Measurements from ENCODE around the gene G6PC2.
"Not testable (repeated sequence)": the region's sequence is repeated elsewhere in the genome, so short reads cannot be mapped to it uniquely, and the experiment has no call there.

The G6PC2 gene

DNA sequence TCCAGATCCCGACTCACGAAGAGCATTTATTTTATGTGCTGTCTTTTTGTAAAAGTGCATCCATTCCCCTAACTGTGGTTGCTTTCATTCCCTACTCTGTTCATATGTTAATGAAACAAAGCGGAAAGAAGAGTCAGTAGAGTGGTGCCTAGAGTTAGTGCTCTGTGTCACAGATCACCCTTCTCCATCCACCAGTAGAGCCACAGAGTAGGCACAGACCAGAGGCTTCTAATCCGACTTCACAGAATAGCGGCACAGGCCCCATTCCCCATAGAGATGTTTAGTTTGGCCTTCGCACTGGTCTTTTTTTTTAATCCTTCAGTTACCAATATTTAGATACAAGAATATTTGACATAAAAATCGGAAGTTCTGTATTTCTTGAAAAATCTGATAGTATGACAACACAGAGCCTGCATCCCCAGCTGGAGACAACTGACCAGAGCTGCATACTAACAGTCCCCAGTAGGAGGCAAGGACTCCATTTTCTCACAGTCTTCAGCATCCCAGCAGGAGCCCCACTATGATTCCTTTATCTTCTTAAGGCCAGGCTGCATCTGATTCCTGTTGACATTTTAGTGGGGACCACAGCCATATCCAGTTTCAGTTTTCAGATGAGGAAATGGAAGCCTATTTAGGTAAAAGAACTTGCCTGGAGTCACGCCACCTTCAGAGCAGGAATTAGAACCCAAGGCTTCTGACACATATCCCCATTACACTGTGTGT, 7.0 kb downstream of the G6PC2 start:
- DNase-seq: no peak

DNA sequence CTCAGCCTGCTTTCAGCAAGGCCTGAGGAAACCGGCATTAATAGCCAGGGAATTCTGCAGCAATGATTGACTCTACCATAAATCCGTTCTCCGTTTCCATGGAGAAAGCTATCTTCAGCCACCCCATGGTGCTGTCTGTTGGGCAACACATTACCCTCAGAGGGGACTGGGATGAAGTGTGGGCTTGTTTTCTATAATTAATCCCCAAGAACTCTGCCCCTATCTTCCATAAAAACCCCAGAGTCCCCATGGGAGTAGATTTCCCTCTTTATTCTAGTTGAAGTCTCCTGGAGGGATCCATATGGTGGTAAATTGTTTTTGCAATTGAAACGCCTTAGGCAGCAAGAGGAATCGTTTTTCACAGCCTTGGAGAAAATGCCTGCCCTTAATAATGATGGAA, 9.2 kb downstream of the G6PC2 start:
- no peak for DNase-seq

DNA sequence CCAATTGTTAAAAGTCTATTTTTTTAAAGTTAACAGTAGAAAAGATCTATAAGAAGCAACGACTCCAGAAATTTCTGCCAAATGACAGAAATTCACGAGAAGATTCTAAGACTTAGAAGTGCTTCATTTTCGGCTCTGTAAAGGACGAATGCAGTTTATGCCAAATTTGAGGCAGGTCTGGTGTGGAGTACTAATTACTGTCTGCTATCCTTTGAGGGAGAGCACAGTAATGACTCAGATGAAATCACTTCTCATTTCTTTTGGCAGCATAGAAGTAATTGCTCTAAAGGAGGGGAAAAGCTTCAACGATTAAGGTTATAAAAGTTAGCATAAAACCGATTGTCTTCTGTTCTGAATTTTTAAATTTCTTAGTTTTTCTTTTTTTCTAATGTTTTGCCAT, 11.4 kb downstream of the G6PC2 start:
- no peak for DNase-seq

DNA sequence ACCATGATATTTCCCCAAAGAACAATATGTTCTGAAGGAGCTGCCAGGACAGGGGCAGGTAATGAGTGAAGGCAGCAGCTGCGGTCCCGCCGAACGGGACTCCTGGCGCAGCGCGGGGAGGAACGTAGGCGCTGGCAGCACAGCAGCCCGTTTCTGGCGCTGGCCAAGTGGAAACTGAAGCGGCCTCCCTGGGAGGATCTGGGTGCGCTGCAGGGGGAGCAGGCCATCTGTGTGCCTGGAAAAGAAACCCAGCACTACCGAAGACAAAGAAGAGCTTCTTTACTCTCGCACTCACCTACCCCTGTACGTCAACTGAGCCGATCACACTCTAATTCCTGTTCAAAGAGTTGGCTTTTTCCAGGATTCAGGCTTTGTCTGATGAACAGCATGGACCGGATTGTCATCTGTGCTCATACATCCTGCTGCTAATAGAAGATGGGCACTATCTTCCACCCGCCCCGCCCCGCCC, 11.8 kb downstream of the G6PC2 start:
- DNase-seq: no peak

DNA sequence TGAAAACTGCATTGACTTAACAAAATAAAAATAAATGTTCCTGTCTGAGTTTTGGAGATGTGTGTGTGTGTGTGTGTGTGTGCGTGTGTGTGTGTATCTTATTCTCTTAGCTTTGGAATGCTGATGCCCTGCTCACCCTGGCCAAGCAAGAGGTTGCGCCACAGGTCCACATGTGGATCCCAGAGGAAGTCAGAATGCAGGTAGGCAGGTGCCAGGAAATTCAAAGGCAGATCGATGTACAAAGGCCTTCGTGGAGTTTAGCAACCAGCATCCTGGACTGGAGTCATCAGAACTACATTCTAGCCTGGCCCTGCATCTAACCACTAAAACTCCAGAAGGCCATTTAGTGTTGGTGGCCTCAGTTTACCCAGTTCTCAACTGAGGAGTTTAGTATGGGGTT, 12.4 kb downstream of the G6PC2 start:
- DNase-seq: no peak

DNA sequence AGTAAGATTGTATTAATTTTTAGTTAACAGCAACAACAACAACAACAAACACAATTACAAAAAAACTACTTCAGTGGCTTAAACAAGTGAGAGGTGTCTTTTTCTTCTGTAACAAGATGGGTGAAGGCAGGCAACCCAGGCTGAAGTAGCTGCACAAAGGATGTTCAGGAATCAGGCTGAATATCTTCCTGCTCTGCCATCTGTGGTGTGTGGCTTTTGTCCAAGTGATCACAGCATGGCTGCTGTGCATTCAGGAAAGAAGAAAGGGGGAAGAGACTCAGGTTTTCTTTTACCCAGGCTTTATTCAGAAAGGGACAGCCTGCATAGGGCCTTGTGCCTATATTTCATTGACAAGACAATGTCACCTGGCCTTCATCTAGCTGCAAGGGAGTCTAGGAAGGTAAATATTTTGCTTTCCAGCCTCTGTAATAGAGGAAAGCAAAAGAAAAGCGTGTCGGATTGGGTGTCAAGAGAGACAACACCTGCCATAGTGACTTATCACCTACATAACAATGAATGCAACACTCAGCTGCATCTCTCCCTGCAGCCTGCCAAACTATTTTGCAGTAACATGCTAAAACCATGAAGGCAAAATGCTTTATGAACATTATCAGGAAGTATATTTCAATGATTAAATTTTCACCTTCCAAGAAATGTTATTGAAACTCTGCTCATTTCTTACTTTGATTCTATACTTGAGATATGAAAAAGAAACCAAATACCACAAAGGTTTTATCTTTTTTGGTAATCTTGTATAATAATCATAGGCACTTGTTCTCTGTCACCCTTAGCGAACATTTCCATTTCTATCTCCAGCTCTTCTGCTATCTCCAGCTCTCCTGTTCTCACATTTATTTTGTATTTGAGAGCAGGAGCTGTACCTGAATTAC, 14.6 kb downstream of the G6PC2 start:
- DNase-seq: no peak

DNA sequence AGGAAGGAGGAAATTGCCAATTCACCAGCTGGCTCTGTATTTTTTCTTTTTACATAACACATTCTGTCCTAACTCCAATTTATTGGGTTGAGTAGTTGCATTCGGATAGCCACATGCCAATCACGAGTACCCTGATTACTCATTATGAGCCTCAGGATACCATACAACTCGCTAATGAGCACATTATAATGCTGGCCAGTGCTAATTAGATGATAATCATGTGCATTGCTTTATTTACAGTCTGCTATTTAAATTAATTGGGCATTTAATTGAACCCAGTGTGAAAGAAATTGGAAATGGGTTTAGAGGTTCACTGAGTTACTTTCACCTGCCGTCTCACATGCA, 15.2 kb downstream of the G6PC2 start:
- no peak for DNase-seq

DNA sequence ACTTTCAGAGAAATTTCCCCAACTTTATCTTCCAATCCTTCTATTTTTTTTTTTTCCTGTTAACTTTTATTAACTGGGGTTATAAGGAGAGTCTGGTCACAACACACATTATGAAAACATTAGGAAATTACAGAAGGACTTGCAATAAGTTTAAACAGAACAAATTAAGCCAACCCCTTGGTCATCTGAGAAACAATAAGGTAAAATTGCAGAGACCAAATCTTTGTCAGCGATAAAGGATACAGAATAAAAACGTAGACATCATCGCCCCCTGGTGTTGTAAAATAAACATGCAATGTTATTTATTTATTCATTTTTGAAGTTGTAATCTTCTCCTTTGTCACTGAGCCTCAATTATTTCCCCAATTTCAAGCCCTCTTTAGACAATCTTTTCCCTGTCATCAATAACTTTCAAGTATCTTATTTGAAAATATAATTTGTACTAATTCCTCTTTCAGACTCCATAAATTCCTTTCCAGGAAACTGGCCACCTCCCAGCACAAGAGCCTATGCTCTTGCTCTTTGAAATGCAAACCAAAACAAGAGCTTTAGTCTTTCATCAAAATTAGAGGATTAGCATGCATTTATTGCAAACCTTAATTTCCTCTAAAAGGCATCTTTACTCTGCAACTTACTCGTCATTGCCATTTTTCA, 19.5 kb downstream of the G6PC2 start:
- DNase-seq: no peak

DNA sequence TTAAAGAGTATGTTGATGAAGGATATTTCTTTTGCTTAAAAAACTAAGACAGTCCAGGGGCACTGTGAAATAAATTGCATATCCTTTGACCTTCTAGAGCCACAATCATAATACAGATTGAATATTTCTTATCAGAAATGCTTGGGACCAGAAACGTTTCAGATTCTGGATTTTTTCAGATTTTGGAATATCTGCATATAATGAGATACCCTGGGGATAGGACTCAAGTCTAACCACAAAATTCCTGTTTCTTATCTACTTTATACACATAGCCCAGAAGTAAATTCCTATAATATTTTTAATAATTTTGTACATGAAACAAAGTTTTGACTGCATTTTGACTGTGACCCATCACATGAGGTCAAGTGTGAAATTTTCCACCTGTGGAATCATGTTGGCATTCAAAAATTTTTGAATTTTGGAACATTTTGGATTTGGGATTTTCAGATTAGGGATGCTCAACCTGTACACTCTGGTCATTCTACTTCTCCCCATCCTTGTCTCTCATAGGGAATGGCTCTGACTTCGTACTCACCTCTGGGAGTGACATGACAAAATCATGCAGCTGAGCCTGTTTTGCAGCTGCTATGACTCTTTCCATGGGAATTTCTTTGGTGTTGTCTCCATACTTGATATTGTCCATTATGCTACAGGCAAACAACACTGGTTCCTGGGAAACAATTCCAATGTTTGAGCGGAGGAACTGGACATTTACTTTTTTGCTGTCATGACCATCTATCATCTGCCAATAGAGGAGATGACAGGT, 25.7 kb downstream of the G6PC2 start:
- DNase-seq: no peak

DNA sequence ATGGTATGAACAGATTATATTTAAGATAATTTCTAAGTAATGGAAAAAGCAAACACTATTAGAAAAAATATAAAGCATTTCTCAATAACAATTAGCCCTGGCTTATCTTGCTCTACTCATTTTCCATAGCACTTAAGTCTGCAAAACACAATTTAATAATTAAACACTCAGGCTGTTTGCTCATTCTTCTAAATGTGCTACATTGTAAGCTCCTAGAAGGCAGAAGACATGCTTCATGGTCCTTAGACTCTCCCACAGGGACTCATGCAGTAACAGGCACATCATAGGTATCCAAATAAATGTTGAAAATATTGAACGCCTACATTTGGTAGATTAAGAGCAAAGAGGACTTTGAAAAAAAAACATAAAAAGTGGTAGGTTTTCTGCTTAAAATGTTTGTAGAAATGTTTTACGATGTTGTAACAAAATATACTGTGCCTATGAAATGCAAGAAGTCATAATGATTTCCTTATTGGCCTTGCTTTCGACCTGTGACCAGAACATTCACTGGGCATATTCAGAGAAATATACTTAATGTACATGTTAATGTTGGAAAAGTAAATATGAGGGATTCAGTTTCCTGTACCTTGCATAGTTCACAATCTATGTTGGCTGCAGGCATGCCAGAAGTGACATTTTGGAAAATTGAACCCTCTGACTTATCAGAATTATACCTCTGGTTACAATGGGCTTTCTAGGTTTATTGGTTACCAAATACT, 27.2 kb downstream of the G6PC2 start:
- DNase-seq: no peak

DNA sequence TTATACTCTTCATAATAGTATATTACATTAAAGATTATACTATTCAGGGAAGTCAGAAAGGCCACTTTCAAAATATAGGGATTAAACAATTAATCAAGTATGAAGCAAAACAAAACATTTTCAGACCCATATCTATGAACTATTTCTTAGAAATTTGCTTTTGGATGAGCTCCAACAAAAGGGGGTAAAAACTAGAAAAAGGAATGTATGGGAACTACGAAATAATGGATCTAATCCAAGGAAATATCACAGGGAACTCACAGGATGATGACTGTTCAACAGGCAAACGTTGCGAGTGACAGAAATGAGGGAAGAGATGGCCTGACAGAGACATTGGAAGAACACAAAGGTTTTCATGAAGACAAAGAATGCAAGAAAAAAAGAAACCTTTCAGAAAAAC, 27.9 kb downstream of the G6PC2 start:
- DNase-seq: no peak

DNA sequence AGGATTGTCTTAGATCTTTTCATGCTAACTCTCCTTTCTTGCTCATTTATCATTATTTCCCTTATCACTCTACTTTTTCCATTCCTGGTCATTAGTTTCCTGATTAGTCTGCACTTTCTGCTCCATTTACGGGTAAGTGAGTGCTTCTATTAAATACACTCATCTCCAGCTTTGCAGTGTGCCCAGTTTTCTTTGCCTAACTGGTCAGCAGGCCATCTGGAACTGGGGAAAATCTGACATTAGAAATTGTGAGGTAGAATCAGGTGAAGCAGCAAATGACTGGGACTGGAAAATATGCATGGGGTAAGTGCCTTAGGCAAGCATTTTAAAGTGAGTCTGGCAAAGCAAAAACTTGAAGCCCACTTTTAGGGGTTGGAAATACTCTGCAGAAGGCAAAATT, 29.2 kb downstream of the G6PC2 start:
- DNase-seq: no peak

DNA sequence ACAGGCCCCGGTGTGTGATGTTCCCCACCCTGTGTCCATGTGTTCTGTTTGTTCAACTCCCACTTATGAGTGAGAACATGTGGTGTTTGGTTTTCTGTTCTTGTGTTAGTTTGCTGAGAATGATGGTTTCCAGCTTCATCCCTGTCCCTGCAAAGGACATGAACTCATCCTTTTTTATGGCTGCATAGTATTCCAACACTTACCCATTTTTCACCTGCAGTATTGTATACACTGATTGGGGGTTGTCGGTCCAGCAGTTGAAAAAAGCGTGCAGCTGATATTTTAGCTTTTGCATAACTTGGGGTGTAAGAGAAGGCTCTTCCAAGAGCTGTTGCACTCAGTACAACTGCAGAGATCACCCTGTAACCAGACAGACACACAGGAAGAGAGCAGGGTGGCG, 31.1 kb downstream of the G6PC2 start:
- DNase-seq: not testable (repeated sequence)

DNA sequence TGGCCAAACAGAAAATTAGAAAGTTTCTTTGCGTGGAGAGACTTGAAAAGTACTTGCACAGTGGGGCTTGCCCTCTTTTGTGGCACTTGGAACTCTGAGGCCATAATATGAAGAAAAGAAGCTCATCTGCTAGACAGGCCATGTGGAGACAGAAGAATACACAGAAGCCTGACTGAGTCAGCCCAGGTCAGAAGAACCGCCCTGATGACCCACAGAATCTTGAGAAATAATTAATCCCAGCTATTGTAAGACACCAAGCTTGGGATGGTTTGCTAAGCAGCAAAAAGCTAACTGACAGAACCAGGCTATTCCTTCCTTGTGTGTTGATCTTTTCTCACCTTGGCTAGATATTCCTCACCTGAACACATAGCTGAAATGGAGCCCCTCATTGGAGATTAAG, 33.7 kb downstream of the G6PC2 start:
- no peak for DNase-seq

DNA sequence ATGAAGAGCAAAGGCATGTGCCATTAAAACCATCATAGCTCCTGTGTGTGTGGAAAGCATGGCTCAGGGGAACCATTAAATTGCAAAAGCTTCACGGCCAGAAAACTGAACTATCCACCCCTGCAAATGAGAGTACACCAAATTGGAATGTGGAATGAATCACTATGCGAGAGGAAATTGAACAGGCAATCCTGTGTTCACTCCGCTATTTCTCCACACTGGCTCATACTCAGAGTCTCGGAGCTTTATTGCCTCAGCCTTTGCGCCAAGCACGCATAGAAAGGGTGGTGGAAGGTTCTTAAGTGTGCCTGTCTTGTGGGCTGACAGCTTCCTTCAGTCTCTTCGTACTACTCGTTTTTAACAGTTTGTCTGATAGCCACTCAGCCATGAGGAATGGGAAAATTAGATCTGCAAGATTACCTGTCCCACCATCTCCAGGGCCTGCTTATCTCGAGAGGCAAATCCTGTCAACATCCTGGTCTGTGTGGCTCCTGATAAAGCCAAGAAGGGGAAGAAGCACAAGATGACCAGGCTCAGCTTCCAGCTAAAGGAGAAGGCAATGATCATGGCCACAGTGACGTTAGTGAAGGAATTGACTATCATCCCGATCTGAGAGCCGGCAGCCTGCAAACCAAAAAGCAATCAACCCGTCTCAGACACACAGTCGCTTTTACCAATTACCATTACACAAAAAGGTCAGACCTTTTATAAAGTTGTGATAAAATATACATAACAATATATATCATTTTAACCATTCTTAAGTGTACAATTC, 34.9 kb downstream of the G6PC2 start:
- DNase-seq: no peak

DNA sequence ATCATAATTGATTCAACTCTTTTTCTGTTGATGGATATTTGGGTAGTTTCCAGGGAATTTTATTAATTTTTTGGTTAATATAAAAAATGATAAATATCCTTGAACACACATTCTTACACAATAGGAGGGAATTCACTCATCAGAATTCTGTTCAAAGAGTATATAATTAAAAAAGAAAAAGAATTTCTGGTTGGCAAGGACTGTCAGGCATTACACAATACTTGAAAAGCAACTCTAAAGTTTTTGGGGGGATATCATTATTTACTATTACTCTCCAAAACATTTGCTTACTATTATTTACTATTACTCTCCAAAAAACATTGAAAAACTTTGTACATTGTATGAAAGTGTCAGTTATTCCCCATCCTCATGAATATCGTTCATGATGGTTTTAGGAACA, 38.0 kb downstream of the G6PC2 start:
- DNase-seq: no peak

DNA sequence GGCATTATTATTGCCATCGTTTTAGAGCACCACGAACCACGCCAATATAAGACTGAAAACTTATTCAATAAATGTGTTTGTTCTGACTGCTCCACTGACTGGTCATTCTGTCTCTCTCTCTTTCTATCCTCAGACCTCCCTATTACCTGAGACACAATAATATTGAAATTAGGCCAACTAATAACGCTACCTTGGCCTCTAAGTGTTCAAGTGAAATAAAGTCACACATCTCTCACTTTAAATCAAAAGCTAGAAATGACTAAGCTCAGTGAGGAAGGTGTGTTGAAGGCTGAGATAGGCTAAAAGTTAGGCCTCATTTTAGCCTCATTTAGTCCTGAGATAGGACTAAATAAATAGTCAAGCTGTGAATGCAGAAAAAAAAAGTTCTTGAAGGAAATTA, 38.8 kb downstream of the G6PC2 start:
- no peak for DNase-seq

DNA sequence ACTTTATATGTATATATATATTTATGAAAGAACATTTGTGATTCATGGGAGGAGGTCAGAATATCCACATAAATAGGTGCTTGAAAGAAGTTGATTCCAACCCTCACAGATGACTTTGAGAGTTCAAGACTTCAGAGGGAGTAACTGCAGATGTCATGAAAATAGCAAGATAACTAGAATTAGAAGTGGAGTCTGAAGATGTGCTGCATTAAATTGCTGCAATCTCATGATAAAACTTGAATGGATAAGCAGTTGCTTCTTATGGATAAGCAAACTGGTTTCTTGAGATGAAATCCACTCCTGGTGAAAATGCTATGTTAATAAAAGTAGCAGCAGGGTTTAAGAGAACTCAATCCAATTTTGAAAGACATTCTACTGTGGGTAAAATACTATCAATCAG, 40.2 kb downstream of the G6PC2 start:
- DNase-seq: no peak

DNA sequence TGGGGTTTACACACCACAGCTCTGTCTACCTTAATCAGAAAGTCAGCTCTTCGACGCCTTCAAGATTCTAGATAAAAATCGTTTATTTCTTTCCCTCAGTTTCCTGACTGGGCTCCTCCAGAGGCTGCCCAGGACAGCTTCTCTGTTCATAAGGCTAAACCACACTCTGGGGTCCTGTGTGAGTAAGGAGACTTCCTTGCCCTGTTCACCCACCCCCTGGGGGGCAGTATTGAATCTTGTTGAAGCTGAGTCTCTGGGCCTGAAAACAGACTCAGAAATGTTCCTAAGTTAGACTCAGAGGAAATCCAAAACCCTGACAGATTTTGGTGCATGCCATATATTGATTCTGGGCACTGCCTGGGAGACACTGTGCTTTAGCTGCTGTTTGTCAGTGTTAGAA, 43.0 kb downstream of the G6PC2 start:
- DNase-seq: no peak

DNA sequence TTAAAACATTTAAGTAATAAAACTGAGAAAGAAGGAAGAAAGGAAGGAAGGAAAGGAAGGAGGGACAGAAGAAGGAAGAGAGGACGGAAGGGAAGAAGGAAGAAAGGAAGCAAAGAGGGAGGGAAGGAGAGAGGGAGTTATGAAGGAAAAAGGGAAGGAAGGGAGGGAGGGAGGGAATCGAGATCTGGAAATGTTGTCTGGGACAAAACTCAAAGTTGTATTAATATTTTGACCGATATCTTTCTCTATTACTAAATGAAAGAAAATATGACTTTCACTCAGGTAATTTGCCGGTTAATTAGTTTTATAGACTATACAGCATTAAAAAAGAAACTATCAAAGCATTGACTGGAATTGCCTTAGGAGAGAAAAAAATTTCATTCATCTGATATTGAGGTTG, 44.4 kb downstream of the G6PC2 start:
- DNase-seq: no peak

DNA sequence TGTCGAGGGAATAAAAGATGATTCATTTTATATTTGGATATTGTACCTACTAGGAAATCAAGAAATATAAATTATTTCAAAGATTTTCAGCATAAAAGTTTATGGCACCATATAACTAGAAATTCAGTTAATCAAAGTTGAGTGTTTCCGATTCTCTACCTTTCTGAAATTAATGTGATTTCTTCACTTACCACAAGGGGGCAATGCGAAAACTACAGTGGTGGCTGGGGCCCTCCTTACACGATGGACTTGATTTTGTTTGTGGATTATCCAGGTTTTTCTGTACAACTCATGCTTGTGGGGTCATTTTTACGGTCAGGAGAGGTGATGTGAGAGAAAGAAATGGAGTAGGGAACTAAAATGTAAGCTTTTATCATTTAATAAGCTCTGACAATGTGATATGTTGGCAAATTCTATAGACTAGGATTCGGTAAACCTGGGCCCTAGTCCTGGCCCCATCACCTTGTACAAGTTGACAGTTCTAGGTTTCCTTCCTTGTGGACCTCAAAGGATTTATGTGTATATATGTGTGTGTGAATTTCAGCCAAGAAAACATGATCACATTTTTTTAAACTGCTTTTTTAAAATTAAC, 47.6 kb downstream of the G6PC2 start:
- no peak for DNase-seq
